Measurements from ENCODE around the gene CWC27.
A peak's percentile ranks its signal among the peaks of the same experiment; 100 is the strongest.

The CWC27 gene

DNA sequence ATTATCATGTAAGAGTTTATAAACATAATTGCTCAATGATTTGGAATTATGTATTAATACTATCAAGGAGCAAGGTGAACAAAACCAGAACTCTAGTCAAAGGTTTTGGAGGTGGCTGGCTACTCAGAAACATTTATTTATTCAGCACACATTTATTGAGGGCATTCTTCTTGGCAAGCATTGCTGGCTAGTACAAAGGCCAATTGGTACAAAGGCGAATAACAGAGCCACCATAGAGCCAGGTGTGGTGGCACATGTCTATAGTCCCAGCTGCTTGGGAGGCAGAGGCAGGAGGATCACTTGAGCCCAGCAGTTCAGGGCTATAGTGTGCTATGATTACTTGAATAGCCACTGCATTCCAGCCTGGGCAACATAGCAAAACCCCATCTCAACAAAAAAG lies 242.1 kb downstream of the CWC27 start:
- DNase-seq, result no peak

- no peak for DNase-seq
Observed at GRCh38 chr5:65012301-65012892, 243.7 kb downstream of the CWC27 start.

DNA sequence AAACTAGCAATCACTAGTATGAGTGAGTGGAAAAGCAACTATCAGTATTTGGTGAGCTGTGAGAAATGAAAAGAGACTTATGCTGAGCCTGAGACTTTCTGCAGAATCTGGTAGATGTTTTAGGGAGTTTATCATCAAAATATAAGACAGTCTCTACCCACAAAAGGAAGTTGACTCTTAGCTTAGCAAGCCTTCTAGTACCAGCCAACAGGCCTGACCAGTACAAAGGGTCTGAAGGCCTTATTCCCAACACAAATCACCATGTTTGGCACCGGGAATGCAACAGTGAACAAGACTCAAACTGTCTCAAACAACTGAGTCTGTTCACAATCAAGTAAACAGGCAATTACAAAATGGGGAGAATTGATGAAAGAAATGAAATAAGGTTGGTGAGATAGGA lies 244.4 kb downstream of the CWC27 start:
- DNase-seq, result no peak

DNA sequence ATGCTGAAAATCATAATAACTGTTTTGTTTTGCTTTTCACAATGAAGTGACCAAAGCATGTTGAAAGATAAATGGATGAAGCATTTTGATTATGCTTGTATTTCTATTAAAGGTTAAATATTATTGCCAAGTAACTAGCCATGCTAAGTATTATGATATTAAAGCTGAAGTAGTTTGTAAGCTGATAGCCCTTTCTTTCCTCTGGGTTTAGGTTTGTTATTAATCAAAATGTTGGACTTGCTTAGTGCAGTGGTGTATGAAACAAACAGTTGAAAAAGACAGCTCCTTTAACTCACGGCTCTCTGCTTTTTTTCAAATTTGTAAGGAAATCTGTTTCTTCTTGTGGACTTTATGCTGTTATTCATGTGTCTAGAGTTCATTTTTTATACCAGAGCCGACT lies 246.0 kb downstream of the CWC27 start:
- DNase-seq, result no peak

- no peak for DNase-seq
Observed at GRCh38 chr5:65015767-65016166, 247.0 kb downstream of the CWC27 start.

GRCh38 chr5:65017636-65018035 lies 248.9 kb downstream of the CWC27 start:
- no peak for DNase-seq

DNA sequence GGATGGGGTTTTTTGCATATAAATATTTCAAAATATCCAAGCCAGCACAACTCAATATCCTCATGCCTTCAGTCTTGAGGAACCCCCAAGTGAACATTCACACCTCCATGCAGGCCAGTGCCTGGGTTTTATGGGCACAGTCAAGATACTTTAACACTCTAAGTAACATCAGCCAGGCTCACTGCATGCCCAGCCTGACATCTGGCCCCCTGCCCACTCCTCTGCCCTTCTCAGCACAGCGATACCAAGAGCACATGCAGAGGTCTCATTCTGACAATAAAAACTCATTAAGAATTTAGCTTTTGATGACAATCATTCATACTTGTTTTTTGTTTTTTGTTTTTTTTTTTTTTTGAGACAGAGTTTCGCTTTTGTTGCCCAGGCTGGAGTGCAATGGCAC lies 250.0 kb downstream of the CWC27 start:
- no peak for DNase-seq

- no peak for DNase-seq
Observed at GRCh38 chr5:65020492-65020891, 251.8 kb downstream of the CWC27 start.

- no peak for DNase-seq
Observed at GRCh38 chr5:65021527-65022226, 252.9 kb downstream of the CWC27 start.

DNA sequence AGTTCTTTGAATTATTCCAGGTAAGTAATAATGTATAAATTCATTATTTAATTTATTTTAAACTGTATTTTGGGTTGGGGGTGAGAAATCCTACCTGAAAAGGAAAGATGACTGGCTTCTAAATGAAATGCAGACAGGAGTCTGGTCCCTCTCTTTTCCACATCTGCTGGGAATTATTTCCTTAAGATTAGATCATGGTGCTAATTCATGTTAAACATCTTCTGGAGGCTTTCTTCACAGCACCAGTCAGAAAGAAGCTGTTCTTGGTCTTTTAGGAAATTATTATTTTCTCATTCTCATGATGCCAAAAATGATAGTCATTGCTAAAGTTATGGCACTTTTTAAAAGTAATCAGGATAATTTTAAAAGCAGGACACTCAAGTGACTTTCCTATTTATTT lies 254.2 kb downstream of the CWC27 start:
- no peak for DNase-seq

GRCh38 chr5:65024681-65025080 lies 256.0 kb downstream of the CWC27 start:
- DNase-seq, result no peak

GRCh38 chr5:65026816-65027548 lies 258.3 kb downstream of the CWC27 start:
- DNase-seq, result peak; percentile 34

DNA sequence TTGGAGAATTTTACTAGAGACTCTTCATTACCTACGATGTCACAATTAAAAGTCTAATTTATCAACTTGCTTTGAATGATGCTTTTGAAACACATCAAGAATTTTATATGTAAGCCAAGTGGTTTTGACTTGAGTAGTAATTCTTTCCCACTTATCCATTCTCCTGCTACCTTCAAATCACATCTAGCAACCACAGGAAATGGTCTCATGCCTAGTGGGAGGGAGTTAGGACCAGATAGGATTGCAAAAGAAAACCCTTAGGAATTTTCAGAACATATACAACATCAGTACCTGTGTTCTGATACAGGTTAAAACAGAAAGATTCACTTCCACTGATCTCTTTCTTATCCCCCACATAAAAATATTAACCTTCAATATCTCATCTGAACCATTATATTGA lies 260.4 kb downstream of the CWC27 start:
- no peak for DNase-seq

DNA sequence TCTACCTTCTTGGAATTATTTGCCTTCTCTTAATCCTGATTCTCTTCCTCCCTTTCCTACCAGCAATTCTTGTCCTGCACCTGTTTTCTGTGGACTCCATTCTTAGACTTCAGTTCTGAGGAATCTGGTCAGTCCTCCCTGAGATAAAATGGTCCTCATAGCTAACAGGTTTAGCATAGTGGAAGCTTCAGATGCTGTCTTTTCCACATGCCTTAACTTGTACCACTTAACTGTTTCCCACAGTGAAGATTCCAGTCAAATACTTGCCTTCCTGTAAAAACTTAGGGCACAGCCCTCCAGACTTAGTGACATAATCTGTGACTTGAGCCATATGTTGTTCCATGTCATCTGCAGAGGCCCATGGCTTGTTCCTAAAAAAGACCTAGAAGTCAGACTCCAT lies 261.3 kb downstream of the CWC27 start:
- no peak for DNase-seq

DNA sequence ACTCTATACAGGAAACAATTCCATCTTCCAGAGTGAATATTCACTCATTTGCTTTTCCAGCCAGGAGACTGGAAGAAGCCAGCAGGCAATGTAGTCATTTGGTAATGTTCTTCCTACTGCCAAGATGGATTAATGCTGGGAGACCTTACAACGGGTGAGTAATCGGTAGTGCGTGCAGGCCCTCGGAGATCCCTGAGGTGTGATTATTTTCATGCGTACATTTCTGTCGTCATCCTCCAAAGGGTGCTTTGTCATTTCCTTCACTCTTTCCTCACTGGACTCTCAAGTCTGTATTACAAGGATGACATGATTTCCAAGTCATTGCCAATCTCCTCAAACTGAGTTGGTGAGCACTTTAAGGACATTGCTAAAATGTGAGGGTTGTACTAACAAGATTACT lies 263.5 kb downstream of the CWC27 start:
- peak; percentile 36 for DNase-seq

- DNase-seq, result no peak
Observed at GRCh38 chr5:65034029-65034812, 265.5 kb downstream of the CWC27 start.

DNA sequence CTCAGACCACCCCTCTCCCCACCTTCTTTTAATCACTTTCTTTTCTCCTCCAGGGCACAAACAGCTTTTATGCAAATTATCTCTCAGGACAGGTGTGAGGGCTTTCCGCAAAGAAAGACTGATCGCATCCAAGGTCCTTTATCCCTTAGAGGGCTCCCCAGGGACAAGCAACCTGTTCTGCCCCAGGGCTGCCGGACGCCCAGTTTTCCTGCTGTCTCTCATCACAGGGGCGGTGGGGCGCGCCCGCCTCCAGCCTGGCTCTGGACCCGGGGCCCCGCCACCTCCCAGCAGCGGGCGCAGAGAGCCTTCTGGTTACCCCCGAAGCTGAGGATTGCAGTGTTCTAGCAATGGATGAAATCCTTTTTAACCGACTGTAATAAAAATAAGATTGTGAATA lies 266.1 kb downstream of the CWC27 start:
- DNase-seq, result no peak

GRCh38 chr5:65035211-65036206 lies 266.8 kb downstream of the CWC27 start:
- peak; percentile 95 for DNase-seq

DNA sequence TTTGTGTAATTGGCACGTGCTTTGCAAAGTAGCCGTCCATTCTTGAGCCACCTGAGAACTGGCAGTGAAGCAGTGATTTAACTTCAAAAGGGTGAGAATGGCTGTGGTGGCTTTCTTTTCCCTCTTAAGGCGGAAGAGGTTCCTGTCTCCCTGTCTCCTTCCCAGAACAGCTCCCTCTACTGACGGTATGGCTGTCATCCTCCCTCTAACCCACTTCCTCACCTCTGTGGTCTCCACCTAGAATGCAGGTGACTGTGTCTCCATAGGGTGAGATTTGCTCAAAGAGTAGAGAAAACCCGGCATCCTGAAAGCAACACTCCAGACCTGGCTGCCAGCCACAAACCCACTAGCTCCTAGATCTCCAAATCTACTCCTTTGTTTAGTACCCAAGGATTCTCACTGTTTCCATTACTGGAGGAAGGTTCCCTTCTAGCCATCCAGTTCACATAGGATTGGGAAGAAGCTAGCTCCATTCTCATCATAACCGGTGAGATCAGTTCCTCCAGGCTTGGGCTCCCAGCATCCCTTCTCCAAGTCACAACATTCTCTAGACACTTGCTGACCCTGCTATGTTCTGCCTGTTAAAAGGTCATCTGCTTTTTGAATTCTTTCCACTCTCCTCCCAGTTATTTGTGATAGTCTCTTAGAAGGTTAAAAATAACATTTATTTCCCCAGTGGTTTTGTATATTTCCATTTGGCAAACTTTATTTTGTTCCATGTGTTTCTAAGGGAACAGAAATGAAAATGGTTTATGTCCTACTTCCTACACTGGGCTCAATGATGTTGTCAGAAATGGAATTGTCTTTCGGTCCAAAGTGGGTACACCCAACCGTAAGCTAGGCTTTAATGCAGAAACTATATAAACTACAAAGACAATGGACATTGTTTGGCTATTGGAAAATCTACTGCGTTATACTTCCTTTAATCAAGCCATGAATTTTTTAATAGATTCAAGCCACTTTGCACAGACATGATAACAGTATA lies 269.4 kb downstream of the CWC27 start:
- no peak for DNase-seq

GRCh38 chr5:65041296-65042158 lies 272.8 kb downstream of the CWC27 start:
- no peak for DNase-seq
